ENCODE data around the gene SLC19A3. TPM values are rescaled to one million over a fixed set of nuclear protein-coding genes. Genes with fewer than 3 reads are reported as not detected.
"Not testable (repeated sequence)": the region's sequence is repeated elsewhere in the genome, so short reads cannot be mapped to it uniquely, and the experiment has no call there.

Gene SLC19A3
- total and polyA plus RNA-seq, 4 donors, result 2.8 to 6.1 (median 4.7) TPM

GRCh38 chr2:227706859-227707258 is 11.0 kb downstream of the SLC19A3 start:
- H3K4me3 ChIP-seq (ENCODE audit: low read depth, low read length), result no peak overlapping the region
- H3K36me3 ChIP-seq (ENCODE audit: control insufficient read depth, insufficient read depth, low read length), result no peaks in the 10 kb centered on the region
- no peak for DNase-seq (ENCODE audit: low read depth in 4 of 6, low spot score in 6 of 6)
- H3K27ac ChIP-seq (ENCODE audit: low read depth, low read length), result no peak overlapping the region
- H3K9me3 ChIP-seq (ENCODE audit: control insufficient read depth, insufficient read depth, low read length), result no peaks in the 10 kb centered on the region
- 98% methylated on average over 4 of the region's 4 CpGs for WGBS (ENCODE audit: insufficient coverage)
- H3K27me3 ChIP-seq (ENCODE audit: control insufficient read depth, insufficient read depth, low read length), result no peaks in the 10 kb centered on the region
- H3K4me1 ChIP-seq (ENCODE audit: control insufficient read depth, insufficient read depth, low read length), result no peaks in the 10 kb centered on the region

GRCh38 chr2:227703961-227704360 is 13.9 kb downstream of the SLC19A3 start:
- Histone ChIP-seq H3K4me1 (ENCODE audit: control insufficient read depth, insufficient read depth, low read length) (no peaks in the 10 kb centered on the region), H3K27me3 (ENCODE audit: control insufficient read depth, insufficient read depth, low read length) (no peaks in the 10 kb centered on the region), H3K27ac (ENCODE audit: low read depth, low read length) (no peak overlapping the region), H3K4me3 (ENCODE audit: low read depth, low read length) (no peak overlapping the region), H3K36me3 (ENCODE audit: control insufficient read depth, insufficient read depth, low read length) (peaks cover 3% of the 10 kb centered on the region), H3K9me3 (ENCODE audit: control insufficient read depth, insufficient read depth, low read length) (no peaks in the 10 kb centered on the region)
- DNase-seq (ENCODE audit: low read depth in 4 of 6, low spot score in 6 of 6), result no peak
- WGBS (ENCODE audit: insufficient coverage), result 100% methylated on average over 1 of the region's 3 CpGs

- no peak for DNase-seq (ENCODE audit: low read depth in 4 of 6, low spot score in 6 of 6)
- Histone ChIP-seq H3K27ac (ENCODE audit: low read depth, low read length) (no peak overlapping the region), H3K4me1 (ENCODE audit: control insufficient read depth, insufficient read depth, low read length) (no peaks in the 10 kb centered on the region), H3K9me3 (ENCODE audit: control insufficient read depth, insufficient read depth, low read length) (no peaks in the 10 kb centered on the region), H3K4me3 (ENCODE audit: low read depth, low read length) (no peak overlapping the region), H3K36me3 (ENCODE audit: control insufficient read depth, insufficient read depth, low read length) (peaks cover 3% of the 10 kb centered on the region), H3K27me3 (ENCODE audit: control insufficient read depth, insufficient read depth, low read length) (no peaks in the 10 kb centered on the region)
- 80% methylated on average over 1 of the region's 4 CpGs for WGBS (ENCODE audit: insufficient coverage)
Measured at GRCh38 chr2:227703280-227703732, 14.5 kb downstream of the SLC19A3 start.

- Histone ChIP-seq H3K9me3 (ENCODE audit: control insufficient read depth, insufficient read depth, low read length) (no peaks in the 10 kb centered on the region), H3K27me3 (ENCODE audit: control insufficient read depth, insufficient read depth, low read length) (no peaks in the 10 kb centered on the region), H3K36me3 (ENCODE audit: control insufficient read depth, insufficient read depth, low read length) (peaks cover 3% of the 10 kb centered on the region), H3K4me3 (ENCODE audit: low read depth, low read length) (no peak overlapping the region), H3K4me1 (ENCODE audit: control insufficient read depth, insufficient read depth, low read length) (no peaks in the 10 kb centered on the region), H3K27ac (ENCODE audit: low read depth, low read length) (no peak overlapping the region)
- no peak for DNase-seq (ENCODE audit: low read depth in 4 of 6, low spot score in 6 of 6)
- WGBS (ENCODE audit: insufficient coverage), result no CpG with 5 or more reads among the region's 3 CpGs
Measured at GRCh38 chr2:227701556-227701955, 16.3 kb downstream of the SLC19A3 start.

- DNase-seq (ENCODE audit: low read depth in 4 of 6, low spot score in 6 of 6), result no peak
- no CpG with 5 or more reads among the region's 2 CpGs for WGBS (ENCODE audit: insufficient coverage)
- peaks cover 3% of the 10 kb centered on the region for H3K36me3 ChIP-seq (ENCODE audit: control insufficient read depth, insufficient read depth, low read length)
Measured at GRCh38 chr2:227696990-227697679, 20.7 kb downstream of the SLC19A3 start.

GRCh38 chr2:227687189-227687588 is 30.6 kb downstream of the SLC19A3 start:
- DNase-seq (ENCODE audit: low read depth in 4 of 6, low spot score in 6 of 6), result no peak
- H3K4me1 ChIP-seq (ENCODE audit: control insufficient read depth, insufficient read depth, low read length), result no peaks in the 10 kb centered on the region
- H3K27ac ChIP-seq (ENCODE audit: low read depth, low read length), result no peak overlapping the region
- WGBS (ENCODE audit: insufficient coverage), result no CpG with 5 or more reads among the region's 3 CpGs
- H3K9me3 ChIP-seq (ENCODE audit: control insufficient read depth, insufficient read depth, low read length), result no peaks in the 10 kb centered on the region
- no peaks in the 10 kb centered on the region for H3K27me3 ChIP-seq (ENCODE audit: control insufficient read depth, insufficient read depth, low read length)
- no peak overlapping the region for H3K4me3 ChIP-seq (ENCODE audit: low read depth, low read length)
- H3K36me3 ChIP-seq (ENCODE audit: control insufficient read depth, insufficient read depth, low read length), result no peaks in the 10 kb centered on the region

More at GRCh38 chr2:227696990-227697679, 20.7 kb downstream of the SLC19A3 start:
- Histone ChIP-seq H3K4me1 (ENCODE audit: control insufficient read depth, insufficient read depth, low read length) (no peaks in the 10 kb centered on the region), H3K4me3 (ENCODE audit: low read depth, low read length) (no peak overlapping the region), H3K9me3 (ENCODE audit: control insufficient read depth, insufficient read depth, low read length) (no peaks in the 10 kb centered on the region), H3K27ac (ENCODE audit: low read depth, low read length) (no peak overlapping the region), H3K27me3 (ENCODE audit: control insufficient read depth, insufficient read depth, low read length) (no peaks in the 10 kb centered on the region)

- Histone ChIP-seq H3K27ac (ENCODE audit: low read depth, low read length) (no peak overlapping the region), H3K4me3 (ENCODE audit: low read depth, low read length) (no peak overlapping the region), H3K36me3 (ENCODE audit: control insufficient read depth, insufficient read depth, low read length) (no peaks in the 10 kb centered on the region), H3K4me1 (ENCODE audit: control insufficient read depth, insufficient read depth, low read length) (no peaks in the 10 kb centered on the region), H3K27me3 (ENCODE audit: control insufficient read depth, insufficient read depth, low read length) (no peaks in the 10 kb centered on the region), H3K9me3 (ENCODE audit: control insufficient read depth, insufficient read depth, low read length) (no peaks in the 10 kb centered on the region)
- DNase-seq (ENCODE audit: low read depth in 4 of 6, low spot score in 6 of 6), result no peak
- WGBS (ENCODE audit: insufficient coverage), result 89% methylated on average over 3 of the region's 5 CpGs
Measured at GRCh38 chr2:227684258-227684657, 33.6 kb downstream of the SLC19A3 start.

- H3K27me3 ChIP-seq (ENCODE audit: control insufficient read depth, insufficient read depth, low read length), result no peaks in the 10 kb centered on the region
- no peak for DNase-seq (ENCODE audit: low read depth in 4 of 6, low spot score in 6 of 6)
- no peaks in the 10 kb centered on the region for H3K4me1 ChIP-seq (ENCODE audit: control insufficient read depth, insufficient read depth, low read length)
- no peak overlapping the region for H3K27ac ChIP-seq (ENCODE audit: low read depth, low read length)
- H3K4me3 ChIP-seq (ENCODE audit: low read depth, low read length), result no peak overlapping the region
- no CpG with 5 or more reads among the region's 3 CpGs for WGBS (ENCODE audit: insufficient coverage)
- no peaks in the 10 kb centered on the region for H3K36me3 ChIP-seq (ENCODE audit: control insufficient read depth, insufficient read depth, low read length)
- no peaks in the 10 kb centered on the region for H3K9me3 ChIP-seq (ENCODE audit: control insufficient read depth, insufficient read depth, low read length)
Measured at GRCh38 chr2:227677928-227678327, 39.9 kb downstream of the SLC19A3 start.

- WGBS (ENCODE audit: insufficient coverage), result 97% methylated on average over 3 of the region's 5 CpGs
- H3K4me3 ChIP-seq (ENCODE audit: low read depth, low read length), result no peak overlapping the region
- no peaks in the 10 kb centered on the region for H3K9me3 ChIP-seq (ENCODE audit: control insufficient read depth, insufficient read depth, low read length)
- H3K4me1 ChIP-seq (ENCODE audit: control insufficient read depth, insufficient read depth, low read length), result no peaks in the 10 kb centered on the region
- no peak overlapping the region for H3K27ac ChIP-seq (ENCODE audit: low read depth, low read length)
- no peak for DNase-seq (ENCODE audit: low read depth in 4 of 6, low spot score in 6 of 6)
- H3K36me3 ChIP-seq (ENCODE audit: control insufficient read depth, insufficient read depth, low read length), result no peaks in the 10 kb centered on the region
- H3K27me3 ChIP-seq (ENCODE audit: control insufficient read depth, insufficient read depth, low read length), result no peaks in the 10 kb centered on the region
Measured at GRCh38 chr2:227674485-227674884, 43.3 kb downstream of the SLC19A3 start.

GRCh38 chr2:227673620-227674019 is 44.2 kb downstream of the SLC19A3 start:
- H3K27ac ChIP-seq (ENCODE audit: low read depth, low read length); H3K36me3 ChIP-seq (ENCODE audit: control insufficient read depth, insufficient read depth, low read length); DNase-seq (ENCODE audit: low read depth in 4 of 6, low spot score in 6 of 6); H3K27me3 ChIP-seq (ENCODE audit: control insufficient read depth, insufficient read depth, low read length); H3K9me3 ChIP-seq (ENCODE audit: control insufficient read depth, insufficient read depth, low read length); H3K4me3 ChIP-seq (ENCODE audit: low read depth, low read length); H3K4me1 ChIP-seq (ENCODE audit: control insufficient read depth, insufficient read depth, low read length): not testable (repeated sequence)
- WGBS (ENCODE audit: insufficient coverage), result 86% methylated on average over 2 of the region's 5 CpGs

Data from spinal cord (tissue), 10 donors.